Activated CD4-positive, alpha-beta T cell treated with anti-CD3 and anti-CD28 coated beads for 36 hours (primary cell): Measurements from ENCODE around the gene CCDC188. TPM values are rescaled to one million over a fixed set of nuclear protein-coding genes. Genes with fewer than 3 reads are reported as not detected.

Experiments
- ATAC-seq: fragments of 200-7000 bp; cut with Tn5 transposase; one replicate; pipeline ENCODE4 v1.10.0; 2021; ENCODE audit warnings: mild to moderate bottlenecking, moderate library complexity
- CTCF ChIA-PET: fragments of 350-600 bp; sonication (Branson Sonifier 250); formaldehyde crosslinking; loops from one replicate; lab custom pipeline; 2021; ENCODE audit warnings: antibody characterized with exemption; lab: Charles Lee
- POLR2A ChIA-PET: fragments of 350-600 bp; sonication (Branson Sonifier 250); formaldehyde crosslinking; loops from one replicate; lab custom pipeline; 2021; ENCODE audit warnings: antibody characterized with exemption, inconsistent platforms; lab: Charles Lee
- DNase-seq: peaks from one replicate; pipeline ENCODE4 v3.0.0-alpha.2; 2020
- H3K27ac Mint-ChIP-seq: one replicate; pipeline ENCODE4 v1.8.0; 2021; ENCODE audit warnings: mixed read lengths
- H3K27me3 Mint-ChIP-seq: one replicate; pipeline ENCODE4 v1.8.0; 2021; ENCODE audit warnings: mixed read lengths
- H3K36me3 Mint-ChIP-seq: one replicate; pipeline ENCODE4 v1.8.0; 2021; ENCODE audit warnings: low read depth, mixed read lengths
- H3K4me1 Mint-ChIP-seq: one replicate; pipeline ENCODE4 v1.8.0; 2021; ENCODE audit warnings: mixed read lengths
- H3K4me3 Mint-ChIP-seq: one replicate; pipeline ENCODE4 v1.8.0; 2021; ENCODE audit warnings: mild to moderate bottlenecking, moderate library complexity, mixed read lengths
- H3K9me3 Mint-ChIP-seq: one replicate; pipeline ENCODE4 v1.8.0; 2021; ENCODE audit warnings: low read depth, mixed read lengths
- intact Hi-C, 2 experiments: fragments of 100-400 bp; cut with DNase I in 1 of 2; cut with micrococcal nuclease in 1 of 2; formaldehyde crosslinking; loops; one replicate each; pipeline versions ENCODE4 v1.14.2 to v1.15.1; 2022 to 2024; cut with DNase I, micrococcal nuclease
- total RNA-seq, 2 experiments: library from RNA; stranded (reverse); gene quantifications; one replicate each; pipeline ENCODE4 v1.2.3, GENCODE V29; 2021

Gene CCDC188
- total RNA-seq, 2 experiments from 2014 or later = not detected

DNA sequence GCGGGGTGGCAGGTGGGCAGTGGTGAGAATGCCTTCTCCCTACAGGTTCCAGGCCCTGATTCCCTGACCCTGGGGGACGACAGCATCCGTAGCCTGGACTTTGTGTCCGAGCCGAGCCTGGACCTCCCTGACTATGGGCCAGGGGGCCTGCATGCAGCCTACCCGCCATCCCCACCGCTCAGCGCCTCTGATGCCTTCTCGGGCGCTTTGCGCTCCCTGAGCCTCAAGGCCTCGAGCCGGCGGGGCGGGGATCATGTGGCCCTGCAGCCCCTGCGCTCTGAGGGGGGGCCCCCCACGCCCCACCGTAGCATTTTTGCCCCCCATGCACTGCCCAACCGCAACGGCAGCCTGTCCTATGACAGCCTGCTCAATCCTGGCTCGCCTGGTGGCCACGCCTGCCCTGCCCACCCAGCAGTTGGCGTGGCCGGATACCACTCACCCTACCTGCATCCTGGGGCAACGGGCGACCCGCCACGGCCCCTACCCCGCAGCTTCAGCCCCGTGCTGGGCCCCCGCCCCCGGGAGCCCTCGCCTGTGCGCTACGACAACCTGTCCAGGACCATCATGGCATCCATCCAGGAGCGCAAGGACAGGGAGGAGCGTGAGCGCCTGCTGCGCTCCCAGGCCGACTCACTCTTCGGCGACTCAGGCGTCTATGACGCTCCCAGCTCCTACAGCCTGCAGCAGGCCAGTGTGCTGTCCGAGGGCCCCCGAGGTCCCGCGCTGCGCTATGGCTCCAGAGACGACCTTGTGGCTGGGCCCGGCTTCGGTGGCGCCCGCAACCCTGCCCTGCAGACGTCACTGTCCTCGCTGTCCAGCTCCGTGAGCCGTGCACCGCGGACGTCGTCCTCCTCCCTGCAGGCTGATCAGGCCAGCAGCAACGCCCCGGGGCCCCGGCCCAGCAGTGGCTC lies 7.9 kb downstream of the CCDC188 start:
- H3K27me3 Mint-ChIP-seq = no peaks in the 10 kb centered on the region
- no peak for DNase-seq
- no peaks in the 10 kb centered on the region for H3K36me3 Mint-ChIP-seq
- no peak overlapping the region for H3K4me3 Mint-ChIP-seq
- peaks cover 5% of the 10 kb centered on the region for H3K4me1 Mint-ChIP-seq
- intact Hi-C loops = no loop called here
- ChIA-PET CTCF (no interaction called here), POLR2A (no interaction called here)
- no peak for ATAC-seq
- H3K9me3 Mint-ChIP-seq = no peaks in the 10 kb centered on the region
- H3K27ac Mint-ChIP-seq = no peak overlapping the region

DNA sequence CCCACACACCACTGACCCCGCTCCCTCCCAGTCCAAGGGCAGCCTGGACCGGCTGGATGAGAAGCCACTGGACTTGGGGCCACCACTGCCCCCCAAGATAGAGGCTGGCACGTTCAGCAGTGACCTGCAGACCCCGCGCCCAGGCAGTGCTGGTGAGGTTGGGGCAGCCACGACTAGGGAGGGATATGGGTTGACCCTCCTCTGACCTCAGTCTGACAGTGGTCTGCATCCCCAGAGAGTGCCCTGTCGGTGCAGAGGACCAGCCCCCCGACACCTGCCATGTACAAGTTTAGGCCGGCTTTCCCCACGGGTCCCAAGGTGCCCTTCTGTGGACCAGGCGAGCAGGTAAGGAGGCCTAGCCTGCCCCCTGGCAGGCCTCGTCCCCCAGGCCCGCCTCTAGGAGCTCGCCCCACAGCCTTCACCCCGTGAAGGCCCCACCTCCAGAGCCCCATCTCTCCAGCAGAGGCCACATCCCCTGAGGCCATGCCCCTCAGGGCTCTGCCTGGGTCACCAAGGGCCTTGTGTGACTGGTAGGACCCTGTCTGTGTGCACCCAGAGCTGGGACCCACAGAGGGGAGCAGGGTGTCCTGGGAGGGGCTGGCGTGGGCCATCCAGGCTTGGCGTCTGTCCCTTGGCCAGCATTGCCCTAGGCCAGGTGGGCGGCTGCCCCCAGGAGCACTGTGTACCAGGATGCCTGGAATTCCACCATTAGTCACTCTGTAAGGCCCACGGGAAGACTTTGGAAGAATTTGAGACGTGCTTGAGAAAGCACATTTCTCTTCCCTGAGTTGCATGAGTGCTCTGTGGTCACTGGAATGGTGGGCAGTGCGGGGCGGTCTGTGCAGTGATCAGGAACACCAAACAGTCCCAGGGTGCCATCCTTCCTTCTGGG lies 9.4 kb downstream of the CCDC188 start:
- ATAC-seq = no peak
- intact Hi-C loops = no loop called here
- Mint-ChIP-seq H3K36me3 (no peaks in the 10 kb centered on the region), H3K27ac (no peak overlapping the region), H3K4me1 (peaks cover 8% of the 10 kb centered on the region), H3K27me3 (no peaks in the 10 kb centered on the region), H3K9me3 (no peaks in the 10 kb centered on the region), H3K4me3 (no peak overlapping the region)
- POLR2A ChIA-PET = no interaction called here
- no peak for DNase-seq
- CTCF ChIA-PET = no interaction called here

DNA sequence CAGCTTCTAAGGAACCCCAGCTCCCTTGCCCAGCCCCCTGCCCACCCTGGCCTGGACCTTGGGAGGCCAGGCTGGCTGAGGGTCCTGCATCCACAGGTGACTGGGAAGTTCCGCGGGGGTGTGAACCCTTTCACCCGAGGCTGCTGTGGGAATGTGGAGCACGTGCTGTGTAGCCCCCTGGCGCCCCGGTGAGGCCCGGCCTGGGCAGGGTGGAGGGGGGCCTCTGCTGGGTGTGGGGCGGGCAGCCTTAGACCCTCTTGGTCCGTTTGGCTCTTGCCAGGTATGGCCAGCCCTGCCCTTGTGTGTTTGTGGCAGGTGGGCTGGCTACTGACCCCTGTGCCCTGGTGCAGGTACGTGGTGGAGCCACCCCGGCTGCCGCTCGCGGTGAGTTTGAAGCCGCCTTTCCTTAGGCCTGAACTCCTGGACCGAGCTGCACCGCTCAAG lies 10.3 kb downstream of the CCDC188 start:
- intact Hi-C loops = no loop called here
- DNase-seq (no peak), ATAC-seq (no peak)
- H3K4me3 Mint-ChIP-seq = no peak overlapping the region
- no peaks in the 10 kb centered on the region for H3K27me3 Mint-ChIP-seq
- ChIA-PET CTCF (no interaction called here), POLR2A (no interaction called here)
- no peak overlapping the region for H3K27ac Mint-ChIP-seq
- no peaks in the 10 kb centered on the region for H3K36me3 Mint-ChIP-seq
- H3K4me1 Mint-ChIP-seq = peaks cover 10% of the 10 kb centered on the region
- no peaks in the 10 kb centered on the region for H3K9me3 Mint-ChIP-seq

DNA sequence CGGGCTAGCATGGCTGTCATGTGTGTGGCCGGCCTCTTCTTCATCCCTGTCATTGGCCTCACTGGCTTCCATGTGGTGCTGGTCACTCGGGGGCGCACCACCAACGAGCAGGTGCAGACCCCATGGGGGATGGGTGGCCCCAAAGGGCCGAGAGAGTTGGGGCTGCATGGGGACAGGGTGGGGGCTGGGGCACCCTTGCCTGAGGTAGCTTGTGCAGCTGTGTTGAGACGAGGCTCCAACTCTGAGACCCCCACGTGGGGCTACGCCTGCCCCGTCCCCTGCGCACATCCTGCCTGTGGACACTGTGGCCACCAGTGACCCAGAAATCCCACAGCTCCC lies 10.8 kb downstream of the CCDC188 start:
- ATAC-seq = no peak
- intact Hi-C loops = no loop called here
- Mint-ChIP-seq H3K9me3 (no peaks in the 10 kb centered on the region), H3K27ac (no peak overlapping the region), H3K4me3 (no peak overlapping the region), H3K27me3 (no peaks in the 10 kb centered on the region), H3K36me3 (no peaks in the 10 kb centered on the region), H3K4me1 (peaks cover 10% of the 10 kb centered on the region)
- ChIA-PET POLR2A (no interaction called here), CTCF (no interaction called here)
- DNase-seq = no peak

DNA sequence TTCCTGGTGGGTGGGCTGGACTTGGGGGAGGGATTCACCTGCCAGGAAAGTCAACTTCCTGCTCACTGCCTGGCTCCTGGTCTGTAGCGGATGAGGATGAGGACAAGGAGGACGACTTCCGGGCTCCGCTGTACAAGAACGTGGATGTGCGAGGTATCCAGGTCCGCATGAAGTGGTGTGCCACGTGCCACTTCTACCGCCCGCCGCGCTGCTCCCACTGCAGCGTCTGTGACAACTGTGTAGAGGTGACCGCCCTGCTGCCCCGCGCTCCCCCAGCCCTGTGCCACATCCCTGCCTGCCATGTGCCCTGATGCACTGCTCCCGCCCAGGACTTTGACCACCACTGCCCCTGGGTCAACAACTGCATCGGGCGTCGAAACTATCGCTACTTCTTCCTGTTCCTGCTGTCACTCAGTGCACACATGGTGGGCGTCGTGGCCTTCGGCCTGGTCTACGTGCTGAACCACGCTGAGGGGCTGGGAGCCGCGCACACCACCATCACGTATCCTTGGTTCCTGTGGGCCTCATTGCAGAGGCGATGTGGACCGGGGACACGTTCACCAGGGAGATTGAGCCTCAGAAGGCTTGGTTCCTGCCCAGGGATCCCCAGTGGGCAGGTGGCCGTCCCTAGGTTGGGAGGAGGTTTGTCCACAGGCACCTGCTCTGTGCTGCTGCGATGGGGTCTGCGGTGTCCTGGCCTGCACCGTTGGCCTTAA lies 11.3 kb downstream of the CCDC188 start:
- Mint-ChIP-seq H3K4me1 (peaks cover 10% of the 10 kb centered on the region), H3K9me3 (no peaks in the 10 kb centered on the region), H3K36me3 (no peaks in the 10 kb centered on the region), H3K27ac (no peak overlapping the region), H3K27me3 (no peaks in the 10 kb centered on the region), H3K4me3 (no peak overlapping the region)
- DNase-seq (no peak), ATAC-seq (no peak)
- CTCF ChIA-PET = no interaction called here
- POLR2A ChIA-PET = no interaction called here
- intact Hi-C loops = no loop called here

GRCh38 chr22:20138868-20139267 lies 12.0 kb downstream of the CCDC188 start:
- intact Hi-C loops = no loop called here
- CTCF ChIA-PET = no interaction called here
- Mint-ChIP-seq H3K27me3 (no peaks in the 10 kb centered on the region), H3K4me1 (peaks cover 16% of the 10 kb centered on the region), H3K9me3 (no peaks in the 10 kb centered on the region), H3K36me3 (no peaks in the 10 kb centered on the region), H3K27ac (no peak overlapping the region), H3K4me3 (no peak overlapping the region)
- DNase-seq = no peak
- ATAC-seq = no peak
- POLR2A ChIA-PET = no interaction called here

DNA sequence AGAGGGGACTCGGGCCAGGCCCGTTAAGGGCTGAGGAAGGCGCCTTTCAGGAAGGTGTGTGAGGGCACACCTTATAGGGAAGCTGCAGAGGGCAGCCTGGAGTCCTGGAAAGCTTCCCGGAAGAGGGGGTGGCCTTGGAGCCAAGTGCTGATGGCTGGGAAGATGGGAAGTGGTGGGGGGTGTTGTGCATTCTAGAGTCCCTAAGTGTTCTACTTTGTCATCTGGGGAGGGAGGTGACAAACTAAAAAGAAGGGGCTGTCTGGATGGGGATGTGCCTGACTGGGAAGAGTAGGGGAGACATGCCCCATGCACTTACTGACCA lies 12.5 kb downstream of the CCDC188 start:
- ChIA-PET POLR2A (no interaction called here), CTCF (no interaction called here)
- H3K9me3 Mint-ChIP-seq = no peaks in the 10 kb centered on the region
- ATAC-seq = no peak
- H3K27ac Mint-ChIP-seq = no peak overlapping the region
- H3K36me3 Mint-ChIP-seq = no peaks in the 10 kb centered on the region
- H3K4me3 Mint-ChIP-seq = no peak overlapping the region
- no peak for DNase-seq
- no peaks in the 10 kb centered on the region for H3K27me3 Mint-ChIP-seq
- H3K4me1 Mint-ChIP-seq = peaks cover 20% of the 10 kb centered on the region
- intact Hi-C loops = no loop called here

- Mint-ChIP-seq H3K27ac (no peak overlapping the region), H3K4me3 (no peak overlapping the region), H3K36me3 (no peaks in the 10 kb centered on the region), H3K9me3 (no peaks in the 10 kb centered on the region), H3K4me1 (peaks cover 25% of the 10 kb centered on the region), H3K27me3 (no peaks in the 10 kb centered on the region)
- ATAC-seq = no peak
- ChIA-PET CTCF (interaction anchor here (0.6 to 1.0 kb wide), 2 partner anchors 7 to 21 kb away, joined by 3 read pairs; no protein-coding TSS in a partner anchor), POLR2A (no interaction called here)
- intact Hi-C loops = no loop called here
- DNase-seq = no peak
Observed at GRCh38 chr22:20137671-20138416, 13.0 kb downstream of the CCDC188 start.

- DNase-seq (no peak), ATAC-seq (no peak)
- Mint-ChIP-seq H3K27me3 (no peaks in the 10 kb centered on the region), H3K4me1 (peaks cover 28% of the 10 kb centered on the region), H3K27ac (no peak overlapping the region), H3K36me3 (no peaks in the 10 kb centered on the region), H3K9me3 (no peaks in the 10 kb centered on the region), H3K4me3 (no peak overlapping the region)
- intact Hi-C loops = no loop called here
- CTCF ChIA-PET = interaction anchor here (0.6 to 1.0 kb wide), 2 partner anchors 8 to 22 kb away, joined by 3 read pairs; no protein-coding TSS in a partner anchor
- POLR2A ChIA-PET = no interaction called here
Observed at GRCh38 chr22:20137113-20137512, 13.7 kb downstream of the CCDC188 start.

DNA sequence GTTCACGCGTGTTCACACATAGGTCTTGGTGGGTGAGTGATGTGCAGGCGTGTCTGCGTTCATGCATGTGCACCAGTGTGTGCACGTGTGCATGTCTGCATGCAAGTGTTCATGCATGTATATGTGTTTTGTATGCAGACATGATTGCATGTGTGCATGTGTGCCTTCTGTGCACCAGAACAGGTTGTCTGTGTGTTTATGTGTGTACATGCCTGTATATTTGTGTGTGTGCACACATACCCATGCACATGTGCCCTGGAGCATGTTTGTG lies 14.3 kb downstream of the CCDC188 start:
- ChIA-PET CTCF (no interaction called here), POLR2A (no interaction called here)
- Mint-ChIP-seq H3K9me3 (no peaks in the 10 kb centered on the region), H3K4me1 (peaks cover 28% of the 10 kb centered on the region), H3K4me3 (no peak overlapping the region), H3K27ac (no peak overlapping the region), H3K36me3 (no peaks in the 10 kb centered on the region), H3K27me3 (no peaks in the 10 kb centered on the region)
- DNase-seq (no peak), ATAC-seq (no peak)
- intact Hi-C loops = no loop called here
